Upper lobe of left lung (tissue), 6 donors: ENCODE measurements around the gene BMAL1. TPM values are rescaled to one million over a fixed set of nuclear protein-coding genes. Genes with fewer than 3 reads are reported as not detected.
A peak's percentile ranks its signal among the peaks of the same experiment; 100 is the strongest.

ENCODE experiments used
- ATAC-seq, 2 donors: fragments of 200-7000 bp; cut with Tn5 transposase; one replicate each; pipeline ENCODE4 v1.9.1; 2022; ENCODE audit warnings: mild to moderate bottlenecking in 2 of 2, moderate library complexity in 2 of 2; ENCODE audit not compliant: low FRiP score in 2 of 2
- DNase-seq, 2 donors: peaks; one replicate each; pipeline ENCODE4 v3.0.0-alpha.2; 2019 to 2020
- H3K27ac ChIP-seq, 4 donors: fragments of 200-600 bp; sonication (generic); one replicate each; pipeline ENCODE4 v1.5.1; 2016 to 2019
- H3K27me3 ChIP-seq, 4 donors: fragments of 200-600 bp; sonication (generic); one replicate each; pipeline ENCODE4 v1.5.1; 2017 to 2019
- H3K36me3 ChIP-seq, 4 donors: fragments of 200-600 bp; sonication (generic); one replicate each; pipeline ENCODE4 v1.5.1; 2016 to 2019
- H3K4me1 ChIP-seq, 4 donors: fragments of 200-600 bp; sonication (generic); one replicate each; pipeline ENCODE4 v1.5.1; 2018 to 2019
- H3K4me3 ChIP-seq, 4 donors: fragments of 200-600 bp; sonication (generic); one replicate each; pipeline ENCODE4 v1.5.1; 2017 to 2019; ENCODE audit warnings: mild to moderate bottlenecking in 2 of 4, moderate library complexity in 1 of 4
- H3K9me3 ChIP-seq, 4 donors: fragments of 200-600 bp; sonication (generic); one replicate each; pipeline ENCODE4 v1.5.1; 2018 to 2019
- EP300 ChIP-seq, 4 donors: sonication (generic); formaldehyde crosslinking; IDR thresholded peaks; one replicate each; pipeline ENCODE4 v1.5.1; 2017; ENCODE audit warnings: antibody characterized with exemption in 4 of 4, control low read depth in 2 of 4
- POLR2A ChIP-seq, 4 donors: fragments of 450-650 bp; IDR thresholded peaks; one replicate each; pipeline ENCODE4 v1.5.1; 2016 to 2017; ENCODE audit warnings: antibody characterized with exemption in 4 of 4, mild to moderate bottlenecking in 2 of 4
- POLR2AphosphoS5 ChIP-seq, 2 donors: sonication (generic); formaldehyde crosslinking; IDR thresholded peaks; one replicate each; pipeline ENCODE4 v1.5.1; 2017; ENCODE audit warnings: antibody characterized with exemption in 2 of 2
- WGBS, 2 donors: methylation state at CpG; one replicate each; pipeline ENCODE4 v1.1.5; 2017 to 2018; 5-methylcytosine and 5-hydroxymethylcytosine counted together
- total RNA-seq, 6 donors: library from RNA; depleted of rRNA in 4 of 6; stranded (reverse); fragments of >200 nt in 4 of 6; gene quantifications; one replicate each; pipeline versions ENCODE4 v1.1.0 to v1.2.1, GENCODE V29; 2016 to 2021
- TF ChIP-seq, protein P1 (sequence below), 6 experiments: fragments of 450-650 bp in 4 of 6; fragments of 200-600 bp in 2 of 6; sonication (generic) in 2 of 6; IDR thresholded peaks; one replicate each; pipeline ENCODE4 v1.5.1; 2016 to 2019; ENCODE audit warnings: antibody characterized with exemption in 6 of 6
- donor health status: DM: no; HTN: no; CAD: no; lungs with moderate emphysema.
- donor health status: DM: no; HTN: yes; CAD: no; lungs with severe emphysema.

Gene BMAL1
- total RNA-seq, 6 donors from 2014 or later: 16.1 to 57.6 (median 35.7) TPM

DNA sequence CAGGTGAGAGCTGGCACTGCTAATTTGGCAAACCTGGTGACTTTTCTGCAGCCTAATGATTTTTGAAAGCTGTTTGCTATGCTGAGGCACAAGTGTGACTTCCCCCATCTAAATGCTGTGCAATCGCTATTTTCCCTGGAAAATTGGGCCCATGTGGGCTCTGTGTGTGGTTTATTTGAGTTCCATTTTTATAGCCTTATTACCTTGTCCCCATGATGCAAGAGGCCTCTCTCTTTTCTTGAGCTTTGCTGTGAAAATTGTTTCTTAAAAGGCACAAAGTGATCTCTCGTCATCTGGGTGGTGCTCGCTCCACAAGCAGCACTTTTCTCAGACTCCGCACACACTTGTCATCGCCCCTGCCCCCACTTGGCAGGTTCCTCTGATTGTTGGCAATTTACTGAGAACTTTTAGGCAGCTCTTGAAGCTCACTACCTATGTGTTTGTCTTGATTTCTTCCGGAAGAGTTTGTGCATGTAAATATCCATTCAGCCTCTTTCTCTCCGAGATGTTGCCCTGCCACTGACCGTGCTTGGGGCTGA lies 24.9 kb downstream of the BMAL1 start:
- Histone ChIP-seq H3K4me3 (no peak overlapping the region), H3K9me3 (no peaks in the 10 kb centered on the region), H3K27me3 (no peaks in the 10 kb centered on the region), H3K36me3 (no peaks in the 10 kb centered on the region), H3K4me1 (peaks cover 39 to 90% (median 52%) of the 10 kb centered on the region in 4 donors), H3K27ac (peak overlapping the region in 2 of 4 donors; percentile 28 to 60)
- TF ChIP-seq, protein P1, sequence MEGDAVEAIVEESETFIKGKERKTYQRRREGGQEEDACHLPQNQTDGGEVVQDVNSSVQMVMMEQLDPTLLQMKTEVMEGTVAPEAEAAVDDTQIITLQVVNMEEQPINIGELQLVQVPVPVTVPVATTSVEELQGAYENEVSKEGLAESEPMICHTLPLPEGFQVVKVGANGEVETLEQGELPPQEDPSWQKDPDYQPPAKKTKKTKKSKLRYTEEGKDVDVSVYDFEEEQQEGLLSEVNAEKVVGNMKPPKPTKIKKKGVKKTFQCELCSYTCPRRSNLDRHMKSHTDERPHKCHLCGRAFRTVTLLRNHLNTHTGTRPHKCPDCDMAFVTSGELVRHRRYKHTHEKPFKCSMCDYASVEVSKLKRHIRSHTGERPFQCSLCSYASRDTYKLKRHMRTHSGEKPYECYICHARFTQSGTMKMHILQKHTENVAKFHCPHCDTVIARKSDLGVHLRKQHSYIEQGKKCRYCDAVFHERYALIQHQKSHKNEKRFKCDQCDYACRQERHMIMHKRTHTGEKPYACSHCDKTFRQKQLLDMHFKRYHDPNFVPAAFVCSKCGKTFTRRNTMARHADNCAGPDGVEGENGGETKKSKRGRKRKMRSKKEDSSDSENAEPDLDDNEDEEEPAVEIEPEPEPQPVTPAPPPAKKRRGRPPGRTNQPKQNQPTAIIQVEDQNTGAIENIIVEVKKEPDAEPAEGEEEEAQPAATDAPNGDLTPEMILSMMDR (IDR thresholded peaks at IDR 0.05): no peak
- TF ChIP-seq POLR2AphosphoS5 (IDR thresholded peaks at IDR 0.05): peak in 1 of 2 donors; percentile 31
- DNase-seq (peak in 1 of 2 donors; percentile 69), ATAC-seq (no peak)
- 59 to 76% methylated on average over 8 of the region's 8 CpGs for WGBS, 2 donors

DNA sequence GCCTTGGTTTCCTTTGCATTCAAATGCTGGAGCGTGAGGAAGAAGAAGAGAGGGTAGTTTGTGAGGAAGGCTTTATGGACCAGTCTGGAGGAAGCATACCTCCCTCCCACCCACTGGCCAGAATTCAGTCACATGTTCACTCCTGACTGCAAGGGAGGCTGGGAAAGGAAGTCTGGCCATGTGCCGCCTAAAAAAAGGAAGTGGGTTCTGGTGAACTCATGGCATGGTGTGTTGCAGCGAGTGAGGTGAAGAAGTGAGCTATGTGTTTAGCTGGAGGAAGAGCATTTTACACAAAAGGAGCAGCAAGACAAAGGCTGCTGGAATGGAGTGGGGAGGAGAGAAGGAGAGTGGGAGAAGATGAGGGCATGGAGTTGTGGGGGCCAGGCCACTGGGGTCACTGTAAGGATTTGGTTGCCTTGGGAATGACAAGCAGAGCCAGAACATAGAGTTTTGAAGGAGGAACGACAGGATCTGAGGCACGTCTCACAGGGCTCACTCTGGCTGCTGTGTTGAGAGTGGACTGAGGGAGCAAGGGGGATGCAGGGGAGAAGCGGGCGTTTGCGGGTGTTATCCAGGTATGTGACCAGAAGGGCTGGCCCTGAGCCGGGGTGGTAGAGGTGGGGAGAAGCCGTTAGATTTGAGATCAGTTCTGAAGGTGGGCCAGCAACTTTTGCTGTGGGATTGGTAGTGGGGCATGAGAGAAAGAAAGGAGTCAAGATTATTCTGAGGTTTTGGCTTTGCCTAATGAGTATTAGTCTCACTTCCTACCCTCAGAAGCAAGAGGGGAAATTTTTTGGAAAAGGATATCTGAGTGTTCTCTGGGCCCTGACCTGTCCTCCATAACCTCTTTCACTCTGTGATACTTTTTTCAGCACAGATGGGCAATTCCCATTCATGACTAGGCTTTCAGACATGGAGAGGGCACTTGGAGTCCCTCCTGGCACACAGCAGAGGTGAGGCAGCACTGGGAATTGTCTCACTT lies 26.4 kb downstream of the BMAL1 start:
- DNase-seq (peak in 1 of 2 donors; percentile 53), ATAC-seq (peak in 1 of 2 donors; percentile 73)
- Histone ChIP-seq H3K36me3 (no peaks in the 10 kb centered on the region), H3K27me3 (no peaks in the 10 kb centered on the region), H3K9me3 (no peaks in the 10 kb centered on the region), H3K27ac (peak overlapping the region in 1 of 4 donors; percentile 17), H3K4me1 (peaks cover 27 to 79% (median 38%) of the 10 kb centered on the region in 4 donors), H3K4me3 (no peak overlapping the region)
- WGBS, 2 donors: 89 to 91% methylated on average over 10 of the region's 10 CpGs
- TF ChIP-seq POLR2AphosphoS5 (IDR thresholded peaks at IDR 0.05) (no peak), EP300 (IDR thresholded peaks at IDR 0.05) (no peak), POLR2A (IDR thresholded peaks at IDR 0.05) (no peak)
- TF ChIP-seq, protein P1 (IDR thresholded peaks at IDR 0.05): no peak

DNA sequence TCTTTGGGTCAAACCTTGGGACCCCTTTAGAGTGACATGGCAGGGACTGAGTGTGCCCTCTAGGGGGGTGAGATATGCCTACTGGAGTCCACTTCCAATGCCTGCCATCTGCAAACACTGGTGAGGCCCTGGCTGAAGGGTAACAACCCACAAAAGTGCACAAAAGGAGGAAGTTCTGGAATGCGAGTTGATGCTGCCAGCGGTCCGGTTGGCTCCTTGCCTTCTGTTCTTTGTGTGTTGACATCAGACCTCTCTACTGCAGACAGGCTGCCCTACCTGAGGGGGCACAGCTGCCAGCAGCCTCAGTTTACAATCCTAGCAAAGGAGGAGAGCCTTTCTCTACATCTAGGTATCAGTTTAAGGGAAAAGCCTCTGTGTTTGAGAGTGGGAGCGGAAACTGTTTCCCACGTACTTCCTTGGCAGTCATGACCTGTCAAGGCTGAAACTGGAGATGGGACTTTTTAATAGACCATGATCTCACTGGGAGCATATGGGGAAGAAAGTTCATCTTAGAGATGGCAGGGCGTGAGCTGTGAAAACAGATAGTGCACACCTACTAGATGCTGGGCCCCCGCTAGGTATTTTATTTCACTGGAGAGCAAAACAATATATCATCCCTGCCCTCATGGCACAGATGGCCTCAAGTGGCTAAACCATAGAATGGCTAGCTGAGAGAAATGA lies 27.2 kb downstream of the BMAL1 start:
- Histone ChIP-seq H3K4me1 (peaks cover 24 to 70% (median 35%) of the 10 kb centered on the region in 4 donors), H3K4me3 (no peak overlapping the region), H3K36me3 (no peaks in the 10 kb centered on the region), H3K27me3 (no peaks in the 10 kb centered on the region), H3K9me3 (no peaks in the 10 kb centered on the region), H3K27ac (peak overlapping the region in 1 of 4 donors; percentile 17)
- WGBS, 2 donors: 55 to 94% methylated on average over 4 to 7 of the region's 7 CpGs
- DNase-seq: no peak
- no peak for ATAC-seq
- no peak for TF ChIP-seq POLR2AphosphoS5 (IDR thresholded peaks at IDR 0.05)

DNA sequence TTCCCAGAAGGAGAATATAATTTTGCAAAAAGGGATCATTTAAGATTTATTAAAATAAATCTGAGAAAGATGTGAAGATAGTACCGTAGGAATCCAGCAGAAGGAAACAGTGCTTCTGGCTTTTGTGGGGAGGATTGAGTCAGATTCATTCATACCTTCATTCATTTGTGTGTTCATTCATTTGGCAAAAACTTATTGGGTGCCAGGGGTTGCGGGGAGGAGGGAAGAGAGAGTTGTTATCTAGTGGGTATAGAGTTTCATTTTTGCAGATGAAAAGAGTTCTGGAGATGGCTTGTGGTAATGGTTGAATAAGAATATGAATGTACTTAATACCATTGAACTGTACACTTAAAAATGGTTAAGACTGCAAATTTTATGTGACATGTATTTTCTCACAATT lies 31.1 kb downstream of the BMAL1 start:
- Histone ChIP-seq H3K27ac (no peak overlapping the region), H3K36me3 (peaks cover 0 to 7% (median 4%) of the 10 kb centered on the region in 4 donors), H3K4me3 (no peak overlapping the region), H3K27me3 (no peaks in the 10 kb centered on the region), H3K9me3 (no peaks in the 10 kb centered on the region), H3K4me1 (peaks cover 19 to 37% (median 28%) of the 10 kb centered on the region in 4 donors)
- WGBS, 2 donors: 89 to 99% methylated on average over 2 of the region's 2 CpGs
- ATAC-seq (no peak), DNase-seq (no peak)
- no peak for TF ChIP-seq EP300 (IDR thresholded peaks at IDR 0.05)
- no peak for TF ChIP-seq POLR2A (IDR thresholded peaks at IDR 0.05)
- TF ChIP-seq POLR2AphosphoS5 (IDR thresholded peaks at IDR 0.05): no peak
- TF ChIP-seq, protein P1 (IDR thresholded peaks at IDR 0.05): no peak

DNA sequence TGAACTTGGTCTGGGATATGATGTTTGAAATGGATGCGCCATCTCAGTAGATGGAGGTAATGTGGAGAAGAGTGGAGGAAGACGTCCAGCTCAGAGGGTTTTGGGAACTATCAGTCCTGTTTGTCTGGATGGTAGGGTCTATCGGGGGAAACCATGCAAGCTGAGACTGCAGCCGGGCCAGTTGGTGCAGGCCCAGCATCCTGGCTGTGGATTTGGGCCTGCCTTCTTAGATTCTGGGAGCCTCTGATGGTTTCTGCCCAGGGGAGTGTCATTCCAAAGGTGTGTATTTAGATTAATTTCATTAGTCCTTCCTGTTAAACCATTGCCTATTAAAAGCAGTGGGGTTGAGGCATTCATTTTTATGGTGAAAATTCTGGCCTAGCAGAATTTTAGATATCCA lies 31.6 kb downstream of the BMAL1 start:
- Histone ChIP-seq H3K4me1 (peaks cover 17 to 35% (median 26%) of the 10 kb centered on the region in 4 donors), H3K36me3 (peaks cover 0 to 7% (median 4%) of the 10 kb centered on the region in 4 donors), H3K27me3 (no peaks in the 10 kb centered on the region), H3K27ac (no peak overlapping the region), H3K9me3 (no peaks in the 10 kb centered on the region), H3K4me3 (no peak overlapping the region)
- TF ChIP-seq POLR2A (IDR thresholded peaks at IDR 0.05) (no peak), POLR2AphosphoS5 (IDR thresholded peaks at IDR 0.05) (no peak), EP300 (IDR thresholded peaks at IDR 0.05) (no peak)
- TF ChIP-seq, protein P1 (IDR thresholded peaks at IDR 0.05): no peak
- peak in 1 of 2 donors; percentile 14 for DNase-seq
- no peak for ATAC-seq
- WGBS, 2 donors: 100% methylated on average over 4 of the region's 4 CpGs
